ENCODE measurements around the gene QRICH1. TPM values are rescaled to one million over a fixed set of nuclear protein-coding genes. Genes with fewer than 3 reads are reported as not detected.

QRICH1 gene
- total and polyA plus RNA-seq, 2 of the 13 experiments (the other 11 are each of a cell fraction or from before 2014, with no cell fraction given) = 52.6 to 102 TPM

- TF ChIP-seq ZNF142 (CRISPR knock-in tag; IDR thresholded peaks at IDR 0.05) = no peak
- TF ChIP-seq BRCA1 (CRISPR knock-in tag; IDR thresholded peaks at IDR 0.05) = no peak
- TF ChIP-seq RCOR2 (CRISPR knock-in tag; IDR thresholded peaks at IDR 0.05) = no peak
- TF ChIP-seq ZNF749 (CRISPR knock-in tag; IDR thresholded peaks at IDR 0.05; ENCODE audit: borderline replicate concordance) = no peak
- no peak for TF ChIP-seq ZNF230 (CRISPR knock-in tag; IDR thresholded peaks at IDR 0.05)
- TF ChIP-seq ZFP1 (CRISPR knock-in tag; IDR thresholded peaks at IDR 0.05) = no peak
- TF ChIP-seq RFXAP (CRISPR knock-in tag; IDR thresholded peaks at IDR 0.05; ENCODE audit: borderline replicate concordance) = no peak
- no peak for TF ChIP-seq FOXP1 (IDR thresholded peaks at IDR 0.05)
- TF ChIP-seq FOXP1 (CRISPR knock-in tag; IDR thresholded peaks at IDR 0.05) = no peak
- 0 out of 2 replicates have a peak, but pooled peaks have one; percentile 33 for TF ChIP-seq NR2F2 (IDR thresholded peaks at IDR 0.05; ENCODE audit: borderline replicate concordance, low read depth)
- no peak for TF ChIP-seq ATF6 (CRISPR knock-in tag; conservative IDR thresholded peaks at IDR 0.05)
- TF ChIP-seq HOXD1 (CRISPR knock-in tag; IDR thresholded peaks at IDR 0.05) = no peak
- TF ChIP-seq POLR2A (IDR thresholded peaks at IDR 0.05; ENCODE audit: insufficient read depth in 1 of 2, low read depth in 2 of 2, low read length in 2 of 2) = peak in 1 of 2 experiments; percentile 31; a peak in 1 of 4 replicates
- no peak for TF ChIP-seq ZNF674 (CRISPR knock-in tag; IDR thresholded peaks at IDR 0.05; ENCODE audit: low read depth)
- TF ChIP-seq PLSCR1 (CRISPR knock-in tag; IDR thresholded peaks at IDR 0.05; ENCODE audit: borderline replicate concordance) = no peak
- no peak; the same call in 1 of the 2 replicates for TF ChIP-seq NR2F6 (IDR thresholded peaks at IDR 0.05)
- TF ChIP-seq NR2F6 (CRISPR knock-in tag; IDR thresholded peaks at IDR 0.05) = peak; percentile 17; the same call in 1 of the 2 replicates
- TF ChIP-seq TEF (CRISPR knock-in tag; IDR thresholded peaks at IDR 0.05) = no peak
- TF ChIP-seq TFDP1 (CRISPR knock-in tag; IDR thresholded peaks at IDR 0.05; ENCODE audit: borderline replicate concordance) = no peak
- no peak for TF ChIP-seq WIZ (CRISPR knock-in tag; IDR thresholded peaks at IDR 0.05)
- 0 out of 2 replicates have a peak, but pooled peaks have one; percentile 33 for TF ChIP-seq SOX13 (IDR thresholded peaks at IDR 0.05)
- TF ChIP-seq SOX13 (CRISPR knock-in tag; conservative IDR thresholded peaks at IDR 0.05 in 1 of 2, IDR thresholded peaks at IDR 0.05 in 1 of 2) = no peak
These were observed 39.5 kb upstream of the QRICH1 start (continued) for GRCh38 chr3:49133226-49133951.

Measured in HepG2 (cell line).